Nephron progenitor cell (in vitro differentiated cells): ENCODE data around the gene TMEM86A.

ENCODE experiments used
- DNase-seq: peaks from one replicate; pipeline ENCODE4 v3.0.0; 2021
- H3K27ac Mint-ChIP-seq: 2 replicates; pipeline ENCODE4 v1.8.0; 2021; ENCODE audit warnings: mild to moderate bottlenecking, moderate library complexity, mixed read lengths
- H3K27me3 Mint-ChIP-seq: 2 replicates; pipeline ENCODE4 v1.8.0; 2021; ENCODE audit warnings: mild to moderate bottlenecking, low read depth, mixed read lengths; ENCODE audit not compliant: poor library complexity
- H3K36me3 Mint-ChIP-seq: 2 replicates; pipeline ENCODE4 v1.8.0; 2021; ENCODE audit warnings: low read depth, mixed read lengths
- H3K4me1 Mint-ChIP-seq: 2 replicates; pipeline ENCODE4 v1.8.0; 2021; ENCODE audit warnings: mixed read lengths
- H3K4me3 Mint-ChIP-seq: 2 replicates; pipeline ENCODE4 v1.8.0; 2021; ENCODE audit warnings: mild to moderate bottlenecking, moderate library complexity, mixed read lengths
- H3K9me3 Mint-ChIP-seq: 2 replicates; pipeline ENCODE4 v1.8.0; 2021; ENCODE audit warnings: mild to moderate bottlenecking, moderate library complexity, mixed read lengths
- CTCF ChIP-seq: fragments of 200-600 bp; sonication (generic); IDR thresholded peaks from 2 replicates; pipeline ENCODE4 v1.5.0; 2021; ENCODE audit warnings: antibody characterized with exemption

TMEM86A gene

GRCh38 chr11:18699269-18699596, 654 bp downstream of the TMEM86A start:
- Mint-ChIP-seq H3K36me3 (no peaks in the 10 kb centered on the region), H3K27me3 (peaks cover 67% of the 10 kb centered on the region), H3K4me1 (peaks cover 32% of the 10 kb centered on the region), H3K9me3 (no peaks in the 10 kb centered on the region), H3K27ac (no peak overlapping the region), H3K4me3 (peak overlapping the region; percentile 84)
- no peak for DNase-seq
- no peak for TF ChIP-seq CTCF

- TF ChIP-seq CTCF = no peak
- Mint-ChIP-seq H3K4me1 (peaks cover 38% of the 10 kb centered on the region), H3K27ac (no peak overlapping the region), H3K9me3 (no peaks in the 10 kb centered on the region), H3K27me3 (peaks cover 68% of the 10 kb centered on the region), H3K36me3 (no peaks in the 10 kb centered on the region), H3K4me3 (peak overlapping the region; percentile 84)
- DNase-seq = no peak
Measured at GRCh38 chr11:18699848-18700261, 1.3 kb downstream of the TMEM86A start.

- Mint-ChIP-seq H3K9me3 (no peaks in the 10 kb centered on the region), H3K27ac (no peak overlapping the region), H3K4me1 (peaks cover 43% of the 10 kb centered on the region), H3K36me3 (no peaks in the 10 kb centered on the region), H3K4me3 (peak overlapping the region; percentile 84), H3K27me3 (peaks cover 62% of the 10 kb centered on the region)
- no peak for TF ChIP-seq CTCF
- DNase-seq = no peak
Measured at GRCh38 chr11:18700375-18700774, 1.8 kb downstream of the TMEM86A start.

- no peak for TF ChIP-seq CTCF
- no peaks in the 10 kb centered on the region for H3K9me3 Mint-ChIP-seq
- H3K4me1 Mint-ChIP-seq = peaks cover 45% of the 10 kb centered on the region
- no peak overlapping the region for H3K27ac Mint-ChIP-seq
- H3K27me3 Mint-ChIP-seq = peaks cover 57% of the 10 kb centered on the region
- H3K36me3 Mint-ChIP-seq = no peaks in the 10 kb centered on the region
- no peak for DNase-seq
- peak overlapping the region; percentile 64 for H3K4me3 Mint-ChIP-seq
Measured at GRCh38 chr11:18700872-18701271, 2.3 kb downstream of the TMEM86A start.

GRCh38 chr11:18701614-18702216, 3.1 kb downstream of the TMEM86A start:
- no peak for TF ChIP-seq CTCF
- peaks cover 45% of the 10 kb centered on the region for H3K4me1 Mint-ChIP-seq
- no peaks in the 10 kb centered on the region for H3K9me3 Mint-ChIP-seq
- no peak for DNase-seq
- no peaks in the 10 kb centered on the region for H3K36me3 Mint-ChIP-seq
- H3K4me3 Mint-ChIP-seq = no peak overlapping the region
- no peak overlapping the region for H3K27ac Mint-ChIP-seq
- H3K27me3 Mint-ChIP-seq = peaks cover 55% of the 10 kb centered on the region

- Mint-ChIP-seq H3K27ac (no peak overlapping the region), H3K36me3 (no peaks in the 10 kb centered on the region), H3K9me3 (no peaks in the 10 kb centered on the region), H3K27me3 (peaks cover 52% of the 10 kb centered on the region), H3K4me3 (no peak overlapping the region), H3K4me1 (peaks cover 42% of the 10 kb centered on the region)
- no peak for DNase-seq
- no peak for TF ChIP-seq CTCF
Measured at GRCh38 chr11:18703001-18703763, 4.6 kb downstream of the TMEM86A start.
